H7 (cell line): ENCODE measurements around the gene PEAR1. TPM values are rescaled to one million over a fixed set of nuclear protein-coding genes. Genes with fewer than 3 reads are reported as not detected.

Experiments
- DNase-seq: peaks from one replicate; pipeline ENCODE4 v3.0.0; 2012
- H3K27me3 ChIP-seq: 2 replicates; pipeline ENCODE4 v1.6.0; 2011; ENCODE audit warnings: mild to moderate bottlenecking, low read length; ENCODE audit not compliant: control insufficient read depth, insufficient read depth
- H3K36me3 ChIP-seq: replicated peaks from 2 replicates; pipeline ENCODE4 v1.5.1; 2011; ENCODE audit warnings: low read length; ENCODE audit not compliant: control insufficient read depth, insufficient read depth
- H3K4me3 ChIP-seq: 2 replicates; pipeline ENCODE4 v1.5.1; 2011; ENCODE audit warnings: low read depth, mild to moderate bottlenecking, control low read depth, low read length, moderate library complexity; ENCODE audit not compliant: insufficient read depth
- total RNA-seq: library from RNA; depleted of rRNA; stranded (reverse); fragments of >200 nt; shearing (Covaris generic); gene quantifications from 2 replicates; pipeline ENCODE4 v1.2.3, GENCODE V29; 2014

PEAR1 gene
- total RNA-seq, 1 experiment from 2014 or later: 1.2 TPM

DNA sequence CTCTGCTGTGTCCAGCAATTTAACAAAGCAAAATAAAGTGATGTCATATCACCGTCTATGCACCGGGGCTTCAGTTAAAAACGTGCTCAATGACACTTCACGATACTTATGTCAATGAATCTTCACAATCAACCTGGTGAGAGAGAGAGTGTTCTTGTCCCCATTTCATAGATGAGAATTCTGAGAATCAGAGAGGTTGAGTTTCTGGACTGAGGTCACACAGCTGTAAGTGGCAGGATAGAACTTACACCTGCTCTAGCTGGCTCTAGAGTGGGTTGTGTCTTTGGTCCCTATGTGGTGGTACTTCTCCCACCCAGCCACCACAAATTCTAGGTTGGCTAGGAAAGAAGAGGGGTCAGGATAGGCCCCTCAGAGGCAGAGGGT lies 27.7 kb upstream of the PEAR1 start:
- Histone ChIP-seq H3K4me3 (no peak overlapping the region), H3K36me3 (no peaks in the 10 kb centered on the region), H3K27me3 (peaks cover 44% of the 10 kb centered on the region)
- DNase-seq: no peak

- Histone ChIP-seq H3K4me3 (no peak overlapping the region), H3K36me3 (no peaks in the 10 kb centered on the region), H3K27me3 (peaks cover 39% of the 10 kb centered on the region)
- peak; percentile 71 for DNase-seq
Observed at GRCh38 chr1:156866249-156866909, 27.1 kb upstream of the PEAR1 start.

- H3K4me3 ChIP-seq: no peak overlapping the region
- no peak for DNase-seq
- H3K27me3 ChIP-seq: peaks cover 19% of the 10 kb centered on the region
- H3K36me3 ChIP-seq: no peaks in the 10 kb centered on the region
Observed at GRCh38 chr1:156868341-156868740, 25.2 kb upstream of the PEAR1 start.

GRCh38 chr1:156869455-156869854 lies 24.1 kb upstream of the PEAR1 start:
- peaks cover 10% of the 10 kb centered on the region for H3K27me3 ChIP-seq
- no peak for DNase-seq

DNA sequence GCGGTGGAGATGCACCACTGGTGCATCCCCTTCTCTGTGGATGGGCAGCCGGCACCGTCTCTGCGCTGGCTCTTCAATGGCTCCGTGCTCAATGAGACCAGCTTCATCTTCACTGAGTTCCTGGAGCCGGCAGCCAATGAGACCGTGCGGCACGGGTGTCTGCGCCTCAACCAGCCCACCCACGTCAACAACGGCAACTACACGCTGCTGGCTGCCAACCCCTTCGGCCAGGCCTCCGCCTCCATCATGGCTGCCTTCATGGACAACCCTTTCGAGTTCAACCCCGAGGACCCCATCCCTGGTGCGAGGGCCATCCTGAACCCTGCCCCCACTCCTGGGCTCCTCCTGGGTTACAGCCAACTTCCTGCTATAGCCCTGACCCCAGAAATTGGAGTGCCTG lies 19.9 kb upstream of the PEAR1 start:
- Histone ChIP-seq H3K27me3 (peaks cover 29% of the 10 kb centered on the region), H3K4me3 (no peak overlapping the region), H3K36me3 (no peaks in the 10 kb centered on the region)
- DNase-seq: no peak

More at GRCh38 chr1:156869455-156869854, 24.1 kb upstream of the PEAR1 start:
- H3K4me3 ChIP-seq: no peak overlapping the region
- H3K36me3 ChIP-seq: no peaks in the 10 kb centered on the region

DNA sequence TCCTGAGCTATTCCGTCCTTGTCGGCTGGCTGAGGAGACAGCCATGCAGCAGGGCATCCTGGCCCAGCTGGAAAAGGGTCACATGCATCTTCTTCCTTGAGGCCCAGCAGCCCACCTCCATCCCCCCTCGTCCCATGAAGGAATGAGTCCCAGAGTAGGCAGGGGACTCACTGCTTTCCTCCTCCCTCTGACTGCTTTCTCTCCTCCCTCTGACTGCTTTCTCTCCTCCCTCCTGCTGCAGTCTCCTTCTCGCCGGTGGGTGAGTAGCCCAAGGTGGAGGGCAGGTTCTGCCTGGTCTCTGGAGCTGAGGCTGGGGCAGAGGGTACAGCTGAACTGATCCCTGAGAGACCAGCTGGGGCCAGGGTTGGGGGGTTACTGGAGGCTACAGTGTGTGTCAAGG lies 19.4 kb upstream of the PEAR1 start:
- DNase-seq: no peak
- Histone ChIP-seq H3K4me3 (no peak overlapping the region), H3K27me3 (peaks cover 32% of the 10 kb centered on the region)

GRCh38 chr1:156874572-156875340 lies 18.8 kb upstream of the PEAR1 start:
- peaks cover 32% of the 10 kb centered on the region for H3K27me3 ChIP-seq
- H3K4me3 ChIP-seq: no peak overlapping the region
- no peak for DNase-seq
- no peaks in the 10 kb centered on the region for H3K36me3 ChIP-seq

More for the DNA sequence above, 19.4 kb upstream of the PEAR1 start:
- no peaks in the 10 kb centered on the region for H3K36me3 ChIP-seq

- H3K27me3 ChIP-seq: peaks cover 32% of the 10 kb centered on the region
- no peaks in the 10 kb centered on the region for H3K36me3 ChIP-seq
- no peak overlapping the region for H3K4me3 ChIP-seq
- DNase-seq: no peak
Observed at GRCh38 chr1:156875341-156875615, 18.2 kb upstream of the PEAR1 start.

DNA sequence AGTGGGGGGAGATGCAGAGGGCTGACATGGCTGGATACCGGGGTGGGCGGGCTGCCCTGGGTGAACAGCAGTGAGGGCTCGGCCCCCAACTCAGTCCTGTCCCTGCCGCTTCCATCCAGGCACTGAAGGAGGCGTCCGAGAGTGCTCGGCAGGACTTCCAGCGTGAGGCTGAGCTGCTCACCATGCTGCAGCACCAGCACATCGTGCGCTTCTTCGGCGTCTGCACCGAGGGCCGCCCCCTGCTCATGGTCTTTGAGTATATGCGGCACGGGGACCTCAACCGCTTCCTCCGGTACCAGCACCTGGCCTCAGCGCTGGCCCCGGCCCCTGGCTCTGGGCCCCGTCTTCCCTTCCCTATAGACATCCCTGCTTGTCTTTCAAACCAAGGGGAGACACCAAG lies 17.2 kb upstream of the PEAR1 start:
- H3K36me3 ChIP-seq: no peaks in the 10 kb centered on the region
- H3K4me3 ChIP-seq: no peak overlapping the region
- peak; percentile 90 for DNase-seq
- peaks cover 32% of the 10 kb centered on the region for H3K27me3 ChIP-seq

DNA sequence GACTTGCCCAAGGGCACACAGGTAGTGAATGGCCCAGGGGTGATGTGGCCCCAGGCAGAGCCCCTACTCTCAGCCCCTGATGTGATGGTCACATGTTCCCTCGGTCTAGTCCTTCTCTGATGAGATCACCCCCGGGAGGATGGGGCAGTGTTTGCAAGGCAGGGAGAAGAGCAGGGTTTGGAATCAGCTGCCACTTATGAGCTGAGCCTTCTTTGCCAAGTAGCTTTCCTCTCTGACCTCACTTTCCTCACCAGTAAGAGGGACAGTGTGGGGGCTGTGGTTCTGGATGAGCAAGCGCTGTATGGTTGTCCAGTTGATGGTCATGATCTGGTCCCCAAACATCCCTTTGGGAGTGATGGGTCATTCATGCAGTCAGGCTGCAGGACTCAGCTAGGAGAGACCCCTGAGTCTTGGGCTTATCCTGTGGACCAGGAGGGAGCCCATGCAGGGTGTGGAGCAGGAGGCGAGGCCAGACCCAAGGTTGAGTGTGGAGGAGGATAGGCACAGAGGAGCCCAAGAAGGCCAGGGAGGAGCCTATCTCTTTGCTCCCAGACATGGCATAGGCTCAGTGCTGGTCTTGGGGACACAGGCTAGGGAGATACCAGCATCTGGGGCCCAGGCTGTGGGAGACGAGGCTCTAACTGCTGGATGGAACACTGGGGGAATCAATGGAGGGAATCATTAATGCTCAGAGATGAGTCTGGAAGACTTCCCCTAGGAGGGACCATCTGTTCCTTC lies 15.9 kb upstream of the PEAR1 start:
- Histone ChIP-seq H3K27me3 (peaks cover 32% of the 10 kb centered on the region), H3K4me3 (no peak overlapping the region), H3K36me3 (no peaks in the 10 kb centered on the region)
- no peak for DNase-seq

DNA sequence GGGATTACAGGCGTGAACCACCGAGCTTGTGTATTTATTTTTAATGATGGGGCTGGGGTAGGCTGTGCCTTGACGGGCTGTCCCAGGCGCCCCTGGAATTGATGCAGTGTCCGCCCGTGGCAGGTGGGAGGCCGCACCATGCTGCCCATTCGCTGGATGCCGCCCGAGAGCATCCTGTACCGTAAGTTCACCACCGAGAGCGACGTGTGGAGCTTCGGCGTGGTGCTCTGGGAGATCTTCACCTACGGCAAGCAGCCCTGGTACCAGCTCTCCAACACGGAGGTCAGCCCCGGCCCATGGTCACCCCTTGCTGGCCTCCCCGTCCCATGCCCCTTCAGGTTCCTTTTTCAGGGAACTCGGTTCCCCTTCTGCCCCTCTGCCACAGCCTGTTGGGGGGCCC lies 13.6 kb upstream of the PEAR1 start:
- no peaks in the 10 kb centered on the region for H3K36me3 ChIP-seq
- no peak for DNase-seq
- H3K27me3 ChIP-seq: peaks cover 39% of the 10 kb centered on the region
- no peak overlapping the region for H3K4me3 ChIP-seq

DNA sequence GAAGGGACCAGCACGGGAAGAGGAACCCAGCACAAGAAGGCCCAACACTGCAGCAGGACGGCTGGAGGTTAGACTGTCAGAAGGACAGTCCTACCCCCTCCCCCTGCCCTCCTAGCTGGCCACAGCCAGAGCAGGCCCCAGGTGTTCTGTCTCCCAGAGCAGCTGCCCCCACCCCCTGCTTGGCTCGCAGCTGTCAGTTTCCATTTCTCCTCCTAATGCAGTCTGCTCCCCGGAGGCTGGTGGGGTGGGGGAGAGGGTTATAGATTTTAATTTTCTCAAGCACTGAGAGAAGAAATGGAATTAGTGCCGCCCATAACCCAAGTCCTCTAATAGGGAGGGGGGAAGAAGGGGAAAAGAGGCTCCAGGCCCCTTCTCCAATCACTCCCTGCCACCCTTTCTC lies 13.0 kb upstream of the PEAR1 start:
- H3K4me3 ChIP-seq: no peak overlapping the region
- no peak for DNase-seq
- H3K27me3 ChIP-seq: peaks cover 38% of the 10 kb centered on the region
- H3K36me3 ChIP-seq: no peaks in the 10 kb centered on the region

GRCh38 chr1:156881101-156881500 lies 12.4 kb upstream of the PEAR1 start:
- peaks cover 35% of the 10 kb centered on the region for H3K27me3 ChIP-seq
- no peaks in the 10 kb centered on the region for H3K36me3 ChIP-seq
- H3K4me3 ChIP-seq: no peak overlapping the region
- no peak for DNase-seq

- Histone ChIP-seq H3K27me3 (peaks cover 37% of the 10 kb centered on the region), H3K36me3 (no peaks in the 10 kb centered on the region), H3K4me3 (no peak overlapping the region)
- DNase-seq: no peak
Observed at GRCh38 chr1:156881663-156882062, 11.9 kb upstream of the PEAR1 start.

DNA sequence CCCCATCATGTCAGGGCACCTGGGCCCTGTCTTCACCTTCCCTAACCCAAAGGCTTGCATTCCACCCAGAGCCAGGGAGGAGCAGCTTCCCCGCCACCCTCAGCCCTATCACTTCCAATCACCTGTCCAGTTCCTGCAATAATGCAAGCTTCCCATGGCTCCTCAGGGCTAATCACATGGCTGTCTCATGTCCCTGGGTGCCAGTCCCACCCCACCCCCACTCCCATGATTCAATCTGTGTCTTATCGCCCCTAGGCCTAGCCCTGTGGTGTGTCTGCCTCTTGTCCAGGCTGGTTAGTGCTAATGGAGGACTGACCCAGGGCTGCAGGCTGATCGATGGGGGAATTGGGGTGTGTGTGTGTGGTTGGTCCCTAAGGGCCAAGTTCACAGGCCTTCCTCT lies 11.0 kb upstream of the PEAR1 start:
- H3K36me3 ChIP-seq: no peaks in the 10 kb centered on the region
- peaks cover 33% of the 10 kb centered on the region for H3K27me3 ChIP-seq
- no peak overlapping the region for H3K4me3 ChIP-seq
- no peak for DNase-seq
